ENCODE data around the gene MTMR12. TPM values are rescaled to one million over a fixed set of nuclear protein-coding genes. Genes with fewer than 3 reads are reported as not detected.

Gene MTMR12
- total RNA-seq, 1 experiment from 2014 or later = 42.7 TPM

- TF ChIP-seq ZNF423 (CRISPR knock-in tag; IDR thresholded peaks at IDR 0.05) = no peak
Measured at GRCh38 chr5:32259033-32259432, 53.7 kb downstream of the MTMR12 start (continued).

GRCh38 chr5:32258424-32258823 is 54.3 kb downstream of the MTMR12 start:
- Mint-ChIP-seq H3K4me3 (no peak overlapping the region), H3K27me3 (ENCODE audit: low read depth) (no peaks in the 10 kb centered on the region), H3K36me3 (peaks cover 76% of the 10 kb centered on the region), H3K4me1 (peaks cover 5% of the 10 kb centered on the region; the same call in 1 of the 2 replicates), H3K27ac (no peak overlapping the region), H3K9me3 (peaks cover 6% of the 10 kb centered on the region)
- ATAC-seq (no peak), DNase-seq (ENCODE audit: low spot score) (no peak)
- TF ChIP-seq CREB1 (CRISPR knock-in tag; IDR thresholded peaks at IDR 0.05) = no peak
- no peak for TF ChIP-seq IRF2 (CRISPR knock-in tag; IDR thresholded peaks at IDR 0.05; ENCODE audit: borderline replicate concordance, low read depth)
- TF ChIP-seq ZSCAN18 (CRISPR knock-in tag; IDR thresholded peaks at IDR 0.05) = no peak
- TF ChIP-seq OVOL2 (CRISPR knock-in tag; IDR thresholded peaks at IDR 0.05; ENCODE audit: borderline replicate concordance) = no peak
- no peak for TF ChIP-seq SOX15 (CRISPR knock-in tag; IDR thresholded peaks at IDR 0.05)
- TF ChIP-seq ATF3 (CRISPR knock-in tag; conservative IDR thresholded peaks at IDR 0.05) = no peak
- no peak for TF ChIP-seq STAT6 (CRISPR knock-in tag; conservative IDR thresholded peaks at IDR 0.05; ENCODE audit: low read depth)
- no peak for TF ChIP-seq ZNF138 (CRISPR knock-in tag; conservative IDR thresholded peaks at IDR 0.05)
- no peak for TF ChIP-seq NFE2L1 (CRISPR knock-in tag; IDR thresholded peaks at IDR 0.05)
- no peak for TF ChIP-seq MXD4 (CRISPR knock-in tag; IDR thresholded peaks at IDR 0.05; ENCODE audit: borderline replicate concordance)
- no peak for TF ChIP-seq RORB (CRISPR knock-in tag; IDR thresholded peaks at IDR 0.05)
- TF ChIP-seq SMAD3 (CRISPR knock-in tag; IDR thresholded peaks at IDR 0.05; ENCODE audit: borderline replicate concordance) = no peak
- no peak for TF ChIP-seq ARID4B (CRISPR knock-in tag; IDR thresholded peaks at IDR 0.05; ENCODE audit: borderline replicate concordance)
- TF ChIP-seq NFATC4 (CRISPR knock-in tag; IDR thresholded peaks at IDR 0.05) = no peak
- no peak for TF ChIP-seq ELF4 (CRISPR knock-in tag; IDR thresholded peaks at IDR 0.05; ENCODE audit: low read depth)
- TF ChIP-seq PRRX2 (CRISPR knock-in tag; IDR thresholded peaks at IDR 0.05) = no peak
- TF ChIP-seq ATF6 (CRISPR knock-in tag; IDR thresholded peaks at IDR 0.05) = no peak
- POLR2A ChIA-PET = interaction anchor here (0.7 kb wide), 1 partner anchor 20 kb away, joined by 3 read pairs; no protein-coding TSS in a partner anchor
- CTCF ChIA-PET = interaction anchor here (1.6 to 2.5 kb wide), 2 partner anchors 61 to 71 kb away, joined by 6 read pairs; no protein-coding TSS in a partner anchor

All from WTC11 (cell line).